Measurements from ENCODE around the gene UBE2K.

DNA sequence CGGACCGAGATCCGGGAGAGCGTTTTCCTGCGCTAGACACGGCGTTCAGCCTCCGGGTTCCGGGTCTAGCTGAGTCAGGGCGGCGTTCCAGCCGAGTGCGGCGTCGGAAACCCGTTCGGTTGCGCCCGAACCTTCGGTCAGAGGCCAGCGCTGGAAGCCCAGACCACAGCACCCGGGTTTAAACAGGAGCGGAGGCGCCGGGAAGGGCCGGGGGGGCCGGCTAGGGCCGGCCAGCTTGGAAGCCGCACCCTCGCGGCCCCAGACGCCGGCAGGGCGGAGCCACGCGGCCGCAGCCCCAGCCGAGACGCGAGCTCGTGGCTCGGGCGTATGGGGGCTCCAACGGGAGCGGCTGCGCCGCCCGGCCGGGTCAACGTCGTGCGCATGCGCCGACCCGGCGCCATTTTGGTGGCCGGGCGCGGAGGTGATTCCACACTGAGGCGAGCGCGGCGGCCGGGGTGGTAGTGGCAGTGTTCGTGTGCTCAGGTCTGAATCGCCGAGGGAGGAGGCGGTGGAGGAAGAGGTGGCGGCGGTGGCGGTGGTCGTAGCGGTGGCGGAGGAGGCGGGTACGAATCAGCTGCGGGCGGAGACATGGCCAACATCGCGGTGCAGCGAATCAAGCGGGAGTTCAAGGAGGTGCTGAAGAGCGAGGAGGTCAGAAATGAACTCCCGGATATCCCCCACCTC lies at the start of gene UBE2K:
- TF ChIP-seq EZH2phosphoT487 (IDR thresholded peaks at IDR 0.05; ENCODE audit: insufficient read depth, low read depth) (no peak), EZH2 (IDR thresholded peaks at IDR 0.05; ENCODE audit: insufficient read depth, poor library complexity, severe bottlenecking) (no peak)
